NCI-H1105 (cell line): Measurements from ENCODE around the gene TGFBR3.

Source experiments
- DNase-seq: peaks from one replicate; lab custom pipeline; 2025; lab: John Stamatoyannopoulos, UW

TGFBR3 gene

GRCh38 chr1:91710261-91710660 lies 175.7 kb downstream of the TGFBR3 start:
- DNase-seq, result no peak

DNA sequence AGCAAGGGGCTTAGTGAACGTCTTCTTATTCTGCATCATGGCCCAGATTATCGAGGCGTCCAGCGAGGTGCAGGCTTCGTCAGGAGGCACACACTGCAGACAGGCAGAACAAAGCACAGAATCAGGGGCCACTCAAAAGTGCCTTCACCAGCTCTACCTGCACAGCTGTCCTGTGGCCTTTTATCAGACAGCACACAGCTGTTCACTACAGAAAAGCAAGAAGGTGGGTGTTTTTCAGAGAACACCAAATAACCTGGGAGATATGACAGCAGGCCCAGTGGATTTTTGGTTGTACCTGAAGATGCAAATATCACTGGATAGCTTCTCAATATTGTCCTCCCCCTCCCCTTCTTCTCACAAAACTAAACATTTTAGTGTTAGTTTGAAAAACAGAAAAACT lies 177.3 kb downstream of the TGFBR3 start:
- DNase-seq, result no peak

GRCh38 chr1:91707890-91708218 lies 178.1 kb downstream of the TGFBR3 start:
- no peak for DNase-seq

DNA sequence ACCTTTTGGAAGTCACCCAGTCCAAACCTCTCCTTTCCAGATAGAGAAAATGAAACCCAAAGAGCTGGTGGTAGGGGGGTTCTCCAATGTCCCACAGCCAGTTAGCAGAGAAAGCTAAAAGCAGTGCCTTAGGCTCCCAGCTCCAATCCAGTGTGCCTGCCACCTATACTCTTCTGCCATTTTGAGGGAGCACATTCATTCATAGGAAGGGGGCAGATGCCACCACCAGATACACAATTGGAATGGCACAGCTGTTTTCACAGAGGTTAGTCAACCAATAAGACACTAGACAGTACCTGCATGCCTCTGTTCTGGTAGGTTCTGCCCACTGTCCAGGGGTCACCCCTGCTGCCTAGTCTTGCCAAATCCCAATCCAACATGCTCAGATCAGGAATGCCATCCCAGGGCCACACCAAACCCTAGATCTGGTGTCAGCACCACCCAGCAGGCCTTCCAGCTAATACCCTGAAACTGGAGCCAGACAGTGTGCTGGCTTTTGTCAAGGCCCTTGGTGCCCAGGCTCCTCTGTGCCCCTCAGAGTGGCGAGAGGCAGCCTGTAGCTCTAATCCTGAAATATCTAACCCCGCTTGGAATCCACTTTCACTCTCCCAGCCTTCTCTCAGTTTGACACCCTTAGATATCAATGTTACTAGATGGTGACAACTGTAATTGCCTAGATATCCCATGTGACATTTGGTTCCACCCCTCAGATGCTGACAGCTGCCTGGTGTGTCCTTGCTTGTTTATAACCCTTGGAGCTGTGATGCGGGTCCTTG lies 178.6 kb downstream of the TGFBR3 start:
- DNase-seq, result no peak

DNA sequence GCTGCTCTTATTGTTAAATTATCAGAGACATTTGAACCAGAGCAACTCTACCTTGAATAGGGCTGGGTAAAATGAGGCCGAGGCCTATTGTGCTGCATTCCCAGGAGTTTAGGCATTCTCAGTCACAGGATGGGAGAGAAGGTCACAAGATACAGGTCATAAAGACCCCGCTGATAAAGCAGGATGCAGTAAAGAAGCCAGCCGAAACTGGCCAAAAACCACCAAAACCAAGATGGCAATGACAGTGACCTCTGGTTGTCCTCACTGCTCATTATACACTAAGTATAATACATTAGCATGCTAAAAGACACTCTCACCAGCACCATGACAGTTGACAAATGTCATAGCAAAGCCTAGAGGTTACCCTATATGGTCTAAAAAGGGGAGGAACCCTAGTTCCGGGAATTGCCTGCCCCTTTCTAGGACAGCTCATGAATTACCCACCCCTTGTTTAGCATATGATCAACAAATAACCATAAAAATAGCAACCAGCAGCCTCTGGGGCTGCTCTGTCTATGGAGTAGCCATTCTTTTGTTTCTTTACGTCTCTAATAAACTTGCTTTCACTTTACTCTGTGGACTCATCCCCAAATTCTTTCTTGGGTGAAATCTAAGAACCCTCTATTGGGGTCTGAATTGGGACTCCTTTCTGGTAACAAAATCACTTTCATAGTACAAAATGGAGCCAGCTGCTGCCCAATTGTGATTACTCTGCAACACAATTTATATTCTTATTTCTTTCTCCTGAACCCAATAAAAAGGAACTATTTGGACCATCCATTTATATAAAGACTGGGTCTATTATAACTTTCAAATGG lies 179.6 kb downstream of the TGFBR3 start:
- DNase-seq, result no peak

DNA sequence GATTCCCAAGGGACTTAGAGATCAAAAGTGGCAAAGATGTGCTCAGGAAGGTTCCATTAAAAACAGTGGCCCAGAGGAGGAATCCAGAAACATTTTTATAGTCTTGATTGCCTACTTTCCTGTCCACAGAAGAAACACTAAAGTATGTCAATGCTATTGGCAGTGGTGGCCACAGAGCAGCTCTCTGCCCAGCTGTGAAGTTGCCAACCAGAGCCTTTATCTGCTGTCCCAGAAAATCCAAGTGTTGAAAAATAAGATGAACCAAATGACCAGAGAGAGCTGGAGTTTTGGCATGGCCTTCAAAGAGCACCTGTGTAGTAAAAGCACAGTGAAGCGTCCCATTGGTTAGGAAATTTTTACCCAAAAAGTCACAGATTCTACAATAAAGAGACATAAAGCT lies 181.2 kb downstream of the TGFBR3 start:
- no peak for DNase-seq

DNA sequence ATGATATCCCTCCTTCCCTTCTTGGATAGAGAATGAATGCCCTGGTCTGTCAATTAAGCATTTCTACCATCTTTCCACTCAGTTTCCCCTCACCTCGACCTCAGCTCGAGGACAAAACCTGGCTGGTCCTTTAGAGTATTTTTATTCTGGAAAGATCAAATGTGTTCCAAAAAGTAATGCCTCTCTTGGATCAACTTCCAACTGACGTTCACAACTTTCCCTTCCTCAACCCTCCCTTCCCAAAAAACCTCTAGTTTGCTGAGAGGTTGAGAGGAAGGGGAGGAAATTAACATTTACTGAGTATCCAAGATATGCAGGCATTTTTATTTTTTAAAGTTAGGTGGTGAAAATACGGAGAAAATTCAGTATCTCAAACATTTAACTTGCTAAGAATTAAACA lies 182.9 kb downstream of the TGFBR3 start:
- no peak for DNase-seq

DNA sequence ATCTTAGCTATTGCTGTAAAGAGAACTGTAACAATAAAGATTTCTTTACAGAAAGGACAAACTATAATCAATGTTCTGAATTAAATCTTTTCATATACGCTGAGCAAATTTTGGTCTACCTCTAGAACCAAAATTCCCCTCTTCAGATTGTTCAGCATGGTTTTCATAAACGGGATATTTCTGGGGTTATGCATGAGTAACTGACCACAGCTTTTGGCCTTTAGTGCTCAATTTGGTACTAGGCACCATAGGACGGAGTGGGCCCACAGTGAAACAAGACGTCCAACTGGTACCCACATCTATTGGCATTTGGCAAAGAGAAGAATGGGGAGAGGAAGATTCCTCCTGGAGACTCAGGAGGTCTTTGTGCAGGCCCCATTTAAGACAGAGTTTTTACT lies 184.5 kb downstream of the TGFBR3 start:
- no peak for DNase-seq

- DNase-seq, result no peak
These were observed 185.0 kb downstream of the TGFBR3 start for GRCh38 chr1:91700771-91701471.

DNA sequence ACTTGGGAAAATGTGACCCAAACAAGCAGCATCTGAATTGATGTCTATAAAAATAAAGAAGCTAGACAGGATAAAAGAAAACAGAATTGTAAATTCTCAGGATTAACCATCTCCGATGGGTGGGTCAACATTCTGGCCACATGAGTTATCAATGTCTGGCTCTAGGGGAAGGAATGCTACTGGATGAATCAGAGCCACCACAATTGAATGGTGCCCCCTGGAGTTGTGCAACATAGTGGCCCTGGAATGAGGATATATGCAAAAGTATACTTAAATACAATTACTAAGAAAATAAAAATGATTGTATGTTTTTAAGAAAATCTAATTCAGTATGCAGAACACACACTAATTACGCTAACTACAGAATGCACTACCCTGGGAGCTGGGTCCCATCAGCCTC lies 185.6 kb downstream of the TGFBR3 start:
- DNase-seq, result no peak

DNA sequence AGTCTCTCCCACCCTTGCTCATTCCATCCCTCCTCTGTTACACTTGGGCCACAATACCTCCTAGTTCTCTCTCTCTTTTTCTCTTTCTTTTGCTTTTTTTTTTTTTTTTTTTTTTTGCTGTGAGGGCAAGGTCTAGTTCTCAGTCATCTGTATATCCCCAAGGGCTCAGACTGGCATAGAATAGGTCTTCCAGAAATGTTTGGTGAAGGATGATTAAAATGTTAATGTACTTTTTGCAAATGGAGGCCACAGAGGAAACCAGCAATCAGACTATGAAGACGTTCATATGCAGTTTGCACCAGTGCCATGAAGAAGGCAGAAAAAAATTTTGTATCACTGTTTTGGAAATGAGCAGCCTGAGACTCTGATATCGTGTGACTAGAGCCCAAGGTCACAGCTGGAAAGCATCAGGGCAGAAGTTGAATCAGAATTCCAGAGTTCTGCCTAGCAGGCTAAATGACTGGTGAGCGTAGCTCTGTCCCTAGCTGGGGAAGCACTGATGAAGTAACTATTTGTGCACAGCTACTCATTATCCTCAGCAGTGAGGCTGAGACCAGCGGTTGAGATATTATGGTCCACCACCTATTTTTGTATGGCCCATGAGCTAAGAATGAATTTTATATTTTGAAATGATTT lies 186.5 kb downstream of the TGFBR3 start:
- DNase-seq, result no peak

- no peak for DNase-seq
These were observed 188.1 kb downstream of the TGFBR3 start for GRCh38 chr1:91697861-91698260.

DNA sequence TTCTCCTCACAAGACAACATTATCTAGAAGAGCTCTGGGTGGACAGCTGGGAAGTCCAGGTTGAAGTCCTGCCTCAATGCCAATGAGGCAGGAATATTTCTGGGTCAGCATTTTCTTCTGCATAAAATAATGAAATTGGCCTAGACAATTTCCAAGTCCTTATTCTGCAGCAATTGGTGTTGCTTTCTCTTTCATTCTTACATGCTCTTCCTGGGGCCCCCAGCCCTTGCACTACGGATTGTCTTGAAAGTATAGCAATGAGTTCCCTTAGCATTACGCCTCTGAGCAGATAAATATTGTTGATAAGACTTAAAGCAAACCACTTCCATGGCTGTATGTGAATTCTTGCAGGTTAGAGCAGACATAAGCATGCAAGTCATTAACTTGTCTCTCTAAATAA lies 188.5 kb downstream of the TGFBR3 start:
- no peak for DNase-seq

- no peak for DNase-seq
These were observed 189.6 kb downstream of the TGFBR3 start for GRCh38 chr1:91696321-91696720.

DNA sequence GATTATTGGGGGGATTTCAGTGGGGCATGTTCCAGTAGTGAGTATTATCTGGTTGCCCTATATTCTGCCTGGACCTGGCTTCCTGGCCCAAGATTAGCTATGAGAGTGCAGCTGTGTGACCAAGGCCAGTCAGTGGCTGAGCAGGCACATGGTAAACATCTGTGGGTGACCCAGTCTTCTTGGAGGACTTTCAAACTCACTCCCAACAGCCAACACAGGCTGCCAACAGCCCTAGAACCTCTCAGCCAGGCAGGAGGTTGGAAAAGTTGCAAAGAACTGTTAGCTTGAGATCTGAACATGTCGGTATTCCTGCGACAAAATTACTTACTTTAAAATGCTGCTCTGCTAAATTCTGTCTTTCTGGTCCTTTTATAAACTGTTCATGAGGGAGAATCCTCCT lies 192.4 kb downstream of the TGFBR3 start:
- no peak for DNase-seq

- DNase-seq, result no peak
These were observed 194.4 kb downstream of the TGFBR3 start for GRCh38 chr1:91691525-91691924.

DNA sequence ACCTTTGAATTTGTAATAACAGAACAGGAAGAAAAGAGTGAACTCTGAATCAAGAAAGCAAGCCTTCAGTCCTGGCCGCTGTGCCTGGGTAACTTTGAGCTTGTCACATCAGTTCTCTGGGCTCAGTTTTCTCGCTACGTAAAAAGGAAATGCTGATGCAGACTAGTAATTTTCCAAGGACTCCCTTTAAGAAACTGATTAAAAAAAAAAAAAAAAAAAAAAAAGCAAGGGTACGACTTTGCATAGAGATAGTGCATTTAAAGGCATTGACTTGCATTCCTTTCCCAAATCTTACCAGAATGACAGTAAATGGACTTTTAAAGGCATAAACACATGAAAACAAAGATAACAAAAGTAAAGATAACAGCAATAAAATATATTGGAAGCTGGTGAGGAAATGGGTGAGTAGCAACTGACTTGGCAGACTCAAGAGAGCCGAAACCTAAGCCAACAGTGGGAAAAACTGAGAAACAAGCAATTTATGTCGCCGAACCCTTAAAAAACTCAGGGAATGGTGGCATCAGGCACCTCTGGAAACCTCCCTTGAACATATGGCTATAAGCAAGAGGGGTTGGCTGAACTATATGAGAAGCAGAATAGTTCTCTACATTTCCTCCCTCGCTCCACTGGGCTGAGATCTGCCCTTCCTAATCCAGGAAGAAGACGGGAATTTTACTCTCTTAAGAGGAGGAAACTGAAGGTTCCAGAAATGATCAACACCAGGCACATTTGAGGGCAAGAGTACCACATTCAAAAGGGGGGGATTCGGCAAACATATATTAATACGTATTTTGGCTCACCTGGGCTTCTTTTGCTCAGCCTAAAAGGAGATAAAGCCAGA lies 196.1 kb downstream of the TGFBR3 start:
- DNase-seq, result no peak

GRCh38 chr1:91687452-91687851 lies 198.5 kb downstream of the TGFBR3 start:
- DNase-seq, result no peak

DNA sequence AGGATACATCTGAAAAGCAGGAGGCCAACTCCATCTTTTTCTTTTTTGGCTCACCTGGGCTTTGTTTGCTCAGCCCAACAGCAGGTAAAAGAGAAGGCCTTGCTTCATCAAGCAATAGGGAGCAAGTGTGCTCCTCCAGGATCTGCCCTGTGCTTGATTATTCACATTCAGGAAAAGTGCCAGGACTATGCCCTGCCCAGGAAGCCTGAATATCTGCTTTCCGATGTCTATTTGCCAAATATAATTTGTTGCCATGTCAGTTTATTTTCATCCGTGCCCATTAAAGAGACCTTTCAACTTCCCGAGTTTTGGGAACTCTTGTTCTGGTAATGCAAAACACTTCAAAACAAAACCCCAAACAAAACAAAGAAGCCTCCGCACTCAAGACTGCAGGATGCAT lies 200.0 kb downstream of the TGFBR3 start:
- DNase-seq, result no peak

DNA sequence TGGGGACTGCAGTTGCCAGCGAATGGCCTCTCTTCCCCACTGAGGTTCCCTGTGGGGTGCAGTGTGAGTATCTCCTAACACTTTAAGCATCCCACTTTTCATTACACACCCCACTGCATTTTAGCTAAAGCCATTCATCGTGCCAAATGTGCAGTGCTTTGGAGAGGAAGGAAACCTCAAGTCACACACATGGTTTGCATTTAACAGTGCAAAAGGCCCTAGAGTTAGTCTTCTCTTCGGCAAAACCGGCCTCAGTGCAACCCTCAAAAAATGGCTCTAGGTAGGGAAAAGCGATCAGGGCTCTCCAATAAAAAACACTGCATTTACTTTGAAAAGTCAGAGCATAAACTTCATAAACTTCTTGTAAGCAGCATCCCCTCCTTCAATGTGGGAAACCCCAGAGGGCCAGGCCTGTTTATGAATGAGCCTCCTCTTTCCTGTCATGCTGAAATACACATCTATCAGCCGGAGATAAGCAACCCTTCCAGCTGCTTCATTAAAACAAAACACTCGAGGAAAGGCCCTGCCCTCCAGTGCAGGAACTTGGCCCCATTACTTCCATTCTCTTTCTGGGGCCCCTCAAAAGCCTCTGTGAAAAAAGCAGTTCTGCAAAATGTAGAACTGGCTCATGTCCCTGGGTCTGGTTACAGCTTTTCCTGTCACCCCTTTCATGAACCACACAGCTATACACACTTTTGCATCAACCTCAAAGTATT lies 201.3 kb downstream of the TGFBR3 start:
- no peak for DNase-seq

DNA sequence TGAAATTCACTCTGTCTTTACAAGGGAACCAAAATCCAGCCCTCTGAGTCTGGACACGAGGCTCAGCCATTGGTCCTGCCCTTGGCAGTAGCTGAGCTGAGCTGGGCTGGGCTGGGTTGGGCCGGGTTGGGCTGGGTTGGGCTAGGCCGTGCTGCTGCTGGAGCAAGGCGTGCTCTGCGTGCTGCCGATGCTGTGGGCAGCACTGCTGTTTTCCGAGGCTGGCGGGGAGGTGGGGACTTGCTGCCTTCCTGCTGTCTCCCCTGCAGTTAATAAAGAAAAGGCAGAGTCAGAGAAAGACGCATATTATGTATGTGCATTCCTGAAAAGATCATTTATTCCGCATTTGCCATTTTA lies 202.4 kb downstream of the TGFBR3 start:
- DNase-seq, result no peak
